GM12873 (cell line): ENCODE measurements around the gene BCKDK.

Source experiments
- TF ChIP-seq, protein P1 (sequence below): IDR thresholded peaks from 2 replicates; pipeline ENCODE4 v1.5.1; 2012; ENCODE audit warnings: low read depth, mild to moderate bottlenecking, moderate library complexity, low read length, control low read depth; ENCODE audit not compliant: insufficient read depth; ENCODE audit errors: missing control alignments

The BCKDK gene

DNA sequence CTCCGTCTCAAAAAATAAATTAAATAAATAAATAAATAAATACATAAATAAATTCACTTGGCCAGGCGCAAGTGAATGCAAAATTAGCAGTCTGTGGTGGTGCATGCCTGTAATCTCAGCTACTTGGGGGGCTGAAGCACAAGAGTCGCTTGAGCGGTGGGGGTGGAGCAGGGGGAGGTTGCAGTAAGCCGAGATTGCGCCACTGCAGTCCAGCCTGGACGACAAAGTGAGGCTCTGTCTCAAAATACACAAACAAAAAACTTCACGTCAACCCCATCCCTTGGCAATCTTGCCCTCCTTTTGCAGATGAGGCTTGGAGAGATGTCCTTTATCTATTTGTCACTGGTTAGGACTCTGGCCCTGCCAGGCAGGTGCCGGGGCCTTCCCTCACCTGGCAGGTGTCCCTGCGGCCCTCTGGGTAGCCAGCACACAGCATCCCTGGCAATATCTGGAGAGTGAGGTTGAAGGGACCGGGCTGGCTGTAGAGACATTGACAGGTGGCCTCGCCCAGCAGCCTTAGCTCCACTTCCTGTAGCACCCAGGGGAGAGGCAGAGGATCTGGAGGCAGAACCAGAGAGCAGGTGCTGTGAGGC, 37.3 kb downstream of the BCKDK start:
- TF ChIP-seq, protein P1, sequence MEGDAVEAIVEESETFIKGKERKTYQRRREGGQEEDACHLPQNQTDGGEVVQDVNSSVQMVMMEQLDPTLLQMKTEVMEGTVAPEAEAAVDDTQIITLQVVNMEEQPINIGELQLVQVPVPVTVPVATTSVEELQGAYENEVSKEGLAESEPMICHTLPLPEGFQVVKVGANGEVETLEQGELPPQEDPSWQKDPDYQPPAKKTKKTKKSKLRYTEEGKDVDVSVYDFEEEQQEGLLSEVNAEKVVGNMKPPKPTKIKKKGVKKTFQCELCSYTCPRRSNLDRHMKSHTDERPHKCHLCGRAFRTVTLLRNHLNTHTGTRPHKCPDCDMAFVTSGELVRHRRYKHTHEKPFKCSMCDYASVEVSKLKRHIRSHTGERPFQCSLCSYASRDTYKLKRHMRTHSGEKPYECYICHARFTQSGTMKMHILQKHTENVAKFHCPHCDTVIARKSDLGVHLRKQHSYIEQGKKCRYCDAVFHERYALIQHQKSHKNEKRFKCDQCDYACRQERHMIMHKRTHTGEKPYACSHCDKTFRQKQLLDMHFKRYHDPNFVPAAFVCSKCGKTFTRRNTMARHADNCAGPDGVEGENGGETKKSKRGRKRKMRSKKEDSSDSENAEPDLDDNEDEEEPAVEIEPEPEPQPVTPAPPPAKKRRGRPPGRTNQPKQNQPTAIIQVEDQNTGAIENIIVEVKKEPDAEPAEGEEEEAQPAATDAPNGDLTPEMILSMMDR = no peak

DNA sequence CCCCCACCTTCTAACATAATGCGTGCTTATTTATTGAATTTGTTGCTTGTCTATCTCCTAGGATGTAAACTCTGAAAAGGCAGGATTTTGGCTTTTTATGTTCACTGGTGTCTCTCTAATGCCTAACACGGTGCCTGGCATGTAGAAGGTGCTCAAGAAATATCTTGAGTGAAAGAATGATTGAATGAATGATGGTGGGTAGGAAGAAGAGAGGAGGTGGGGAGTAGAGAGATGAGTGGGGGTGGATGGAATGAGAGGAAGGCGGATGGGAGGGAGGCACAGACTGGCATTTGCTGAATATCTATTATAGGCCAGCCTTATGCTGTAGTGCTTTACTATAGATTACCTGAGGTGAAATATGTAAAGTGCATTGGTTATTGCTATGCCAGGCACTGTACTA, 39.4 kb downstream of the BCKDK start:
- TF ChIP-seq, protein P1 = no peak

DNA sequence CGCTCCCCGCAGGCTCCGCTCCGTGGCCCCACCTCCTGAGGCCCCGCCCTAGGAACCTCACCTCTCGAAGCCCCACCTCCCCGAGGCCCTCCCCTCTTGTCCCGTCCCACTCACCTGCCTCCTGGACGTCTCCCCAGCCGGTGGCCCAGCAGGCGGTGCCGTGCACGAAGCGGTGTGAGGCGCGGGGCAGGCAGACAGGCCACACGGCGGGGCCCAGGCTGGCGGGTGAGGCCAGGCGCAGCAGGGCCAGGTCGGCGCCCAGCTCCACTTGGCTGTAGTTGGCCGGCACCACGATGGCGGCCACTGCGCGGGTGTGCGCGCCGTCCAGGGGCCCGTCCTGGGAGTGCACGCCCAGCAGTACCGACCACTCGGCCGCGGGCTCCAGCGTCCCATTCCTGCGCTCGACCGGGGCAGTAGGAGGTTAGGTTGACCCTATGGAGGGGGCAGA, 40.1 kb downstream of the BCKDK start:
- TF ChIP-seq, protein P1 = no peak

DNA sequence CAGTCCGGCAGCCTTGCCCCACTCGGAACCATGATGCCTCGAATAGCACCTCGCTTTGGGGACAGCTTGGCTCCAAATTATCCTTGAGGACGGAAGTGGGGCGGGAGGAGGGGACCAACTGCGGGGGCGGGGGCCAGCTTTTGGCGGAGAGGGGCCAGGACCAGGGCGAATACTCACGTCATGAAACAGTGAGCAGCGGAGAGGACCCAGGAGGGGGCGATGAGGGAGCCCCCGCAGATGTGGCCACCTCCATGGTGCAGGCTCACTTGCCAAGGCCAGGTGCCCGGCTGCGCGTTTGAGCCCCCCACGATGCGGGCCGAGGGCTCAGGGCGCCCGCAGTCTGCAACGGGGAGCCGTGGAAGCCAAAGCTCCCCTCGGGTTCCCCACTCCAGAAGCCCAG, 40.7 kb downstream of the BCKDK start:
- TF ChIP-seq, protein P1 = no peak

DNA sequence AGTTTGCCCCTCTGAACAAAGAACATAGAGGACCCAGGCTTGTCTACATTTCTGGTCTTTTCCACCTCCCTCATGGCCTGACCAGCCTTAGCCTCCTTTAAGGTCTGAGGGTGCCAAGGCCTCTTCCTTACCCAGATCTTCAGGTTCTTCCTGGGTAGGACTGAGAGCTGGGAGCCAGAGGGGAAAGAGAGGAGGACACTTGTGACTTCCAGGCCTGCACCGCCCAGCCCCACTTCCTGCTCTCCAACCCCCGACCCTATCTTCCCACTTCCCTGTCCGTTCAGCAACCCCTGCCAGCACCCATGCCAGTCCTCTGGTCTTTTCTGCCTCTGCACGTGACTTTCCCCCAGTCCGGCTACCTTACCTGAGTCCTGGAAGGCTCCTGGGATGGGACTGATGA, 41.1 kb downstream of the BCKDK start:
- TF ChIP-seq, protein P1 = no peak

DNA sequence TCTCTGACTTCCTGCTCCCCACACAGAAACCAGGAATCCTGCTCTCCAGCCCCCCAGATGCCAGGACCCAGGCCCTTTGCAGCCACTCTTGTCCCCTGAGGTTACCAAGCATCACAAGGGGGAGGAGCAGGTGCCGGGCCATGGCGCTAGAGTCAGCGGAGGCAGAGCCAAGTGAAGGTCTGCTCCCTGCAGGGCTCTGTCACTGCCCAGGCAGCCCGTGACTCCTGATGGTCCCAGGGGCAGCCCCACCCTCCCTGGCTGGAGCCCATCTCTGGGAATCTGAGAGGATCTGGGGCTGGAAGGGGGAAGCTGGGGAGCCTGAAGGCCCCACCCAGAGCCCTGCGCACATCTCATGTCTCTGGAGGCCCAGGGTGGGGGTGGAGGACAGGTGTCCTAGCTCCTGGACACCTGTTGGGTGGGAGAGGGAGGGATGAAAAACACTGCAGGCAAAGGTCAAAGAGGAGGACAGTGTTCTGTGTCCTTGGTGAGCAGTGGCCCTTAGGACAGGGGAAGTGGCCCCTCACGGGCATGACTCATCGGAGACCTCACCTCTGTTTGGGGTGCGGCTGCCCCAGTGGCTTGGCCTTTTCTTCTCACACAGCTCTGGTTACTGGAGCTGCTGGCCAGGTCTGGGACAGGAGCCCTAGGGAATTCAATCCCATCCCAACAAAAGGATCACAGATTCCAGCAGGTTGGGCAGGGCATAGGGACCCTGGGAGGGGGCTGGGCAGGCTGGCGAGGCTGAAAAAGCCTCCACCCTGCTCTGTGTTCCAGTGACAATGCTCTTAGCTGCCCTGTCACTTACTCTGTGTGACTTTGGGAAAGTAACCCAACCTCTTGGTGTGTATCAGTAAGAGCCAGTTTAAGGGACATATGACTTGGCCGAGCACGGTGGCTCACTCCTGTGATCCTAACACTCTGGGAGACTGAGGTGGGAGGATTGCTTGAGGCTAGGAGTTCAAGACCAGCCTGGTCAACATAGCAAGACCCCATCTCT, 42.0 kb downstream of the BCKDK start, which contains the start of gene PRSS36:
TSS of gene PRSS36 (minus strand) at position 173 of the 997 bp plus-strand sequence. CDS start at position 142, 31 bp downstream.
- TF ChIP-seq, protein P1 = no peak

DNA sequence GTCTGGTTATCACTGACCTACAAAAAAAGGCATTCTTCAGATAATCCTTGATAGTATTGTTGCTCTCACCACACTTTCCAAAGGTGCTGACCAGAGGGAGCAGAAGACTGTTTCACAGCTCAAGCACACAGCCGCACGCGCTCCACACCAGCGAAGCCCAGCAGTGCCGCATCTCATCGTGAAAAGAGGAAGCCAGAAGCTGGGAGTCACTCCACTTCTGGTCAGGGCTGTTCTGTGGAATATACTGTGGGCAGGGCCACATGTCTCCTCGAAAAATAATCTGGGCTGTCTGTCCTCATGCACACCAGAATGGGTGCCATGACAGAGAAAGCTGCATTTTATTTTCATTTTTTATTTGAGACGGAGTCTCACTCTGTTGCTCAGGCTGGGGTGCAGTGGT, 49.0 kb downstream of the BCKDK start:
- TF ChIP-seq, protein P1 = no peak
